ENCODE data around the gene MRPS10.

MRPS10 gene

GRCh38 chr6:42184475-42184874 lies 33.2 kb downstream of the MRPS10 start:
- DNase-seq (ENCODE audit: low spot score) = no peak
- in situ Hi-C loops (cut with MboI; ENCODE audit: low sequenced_read_pairs, unreplicated experiment) = no loop called here
- no peak for TF ChIP-seq CTCF (IDR thresholded peaks at IDR 0.05; ENCODE audit: borderline replicate concordance, control extremely low read depth, extremely low read depth, insufficient read depth, missing control alignments)

GRCh38 chr6:42182101-42182500 lies 35.6 kb downstream of the MRPS10 start:
- no peak for TF ChIP-seq CTCF (IDR thresholded peaks at IDR 0.05; ENCODE audit: borderline replicate concordance, control extremely low read depth, extremely low read depth, insufficient read depth, missing control alignments)
- in situ Hi-C loops (cut with MboI; ENCODE audit: low sequenced_read_pairs, unreplicated experiment) = no loop called here
- no peak for DNase-seq (ENCODE audit: low spot score)

- TF ChIP-seq CTCF (IDR thresholded peaks at IDR 0.05; ENCODE audit: borderline replicate concordance, control extremely low read depth, extremely low read depth, insufficient read depth, missing control alignments) = no peak
- no peak for DNase-seq (ENCODE audit: low spot score)
- in situ Hi-C loops (cut with MboI; ENCODE audit: low sequenced_read_pairs, unreplicated experiment) = no loop called here
These were observed 37.7 kb downstream of the MRPS10 start for GRCh38 chr6:42179945-42180313.

- in situ Hi-C loops (cut with MboI; ENCODE audit: low sequenced_read_pairs, unreplicated experiment) = no loop called here
- TF ChIP-seq CTCF (IDR thresholded peaks at IDR 0.05; ENCODE audit: borderline replicate concordance, control extremely low read depth, extremely low read depth, insufficient read depth, missing control alignments) = no peak
- DNase-seq (ENCODE audit: low spot score) = no peak
These were observed 38.3 kb downstream of the MRPS10 start for GRCh38 chr6:42179261-42179944.

GRCh38 chr6:42177514-42178364 lies 39.9 kb downstream of the MRPS10 start:
- TF ChIP-seq CTCF (IDR thresholded peaks at IDR 0.05; ENCODE audit: borderline replicate concordance, control extremely low read depth, extremely low read depth, insufficient read depth, missing control alignments) = no peak
- in situ Hi-C loops (cut with MboI; ENCODE audit: low sequenced_read_pairs, unreplicated experiment) = no loop called here
- DNase-seq (ENCODE audit: low spot score) = no peak

- in situ Hi-C loops (cut with MboI; ENCODE audit: low sequenced_read_pairs, unreplicated experiment) = no loop called here
- TF ChIP-seq CTCF (IDR thresholded peaks at IDR 0.05; ENCODE audit: borderline replicate concordance, control extremely low read depth, extremely low read depth, insufficient read depth, missing control alignments) = no peak
- DNase-seq (ENCODE audit: low spot score) = no peak
These were observed 40.7 kb downstream of the MRPS10 start for GRCh38 chr6:42176981-42177380.

All from GM13976 (cell line).